PC-3 (cell line): ENCODE measurements around the gene AUTS2. TPM values are rescaled to one million over a fixed set of nuclear protein-coding genes. Genes with fewer than 3 reads are reported as not detected.

Experiments
- ATAC-seq: fragments of 200-7000 bp; cut with Tn5 transposase; 2 replicates; pipeline ENCODE4 v1.9.1; 2020; ENCODE audit warnings: mild to moderate bottlenecking, moderate library complexity
- BruUV-seq: library from RNA; stranded (reverse); fragments of 400-500 nt; replicated peaks from 2 replicates; lab custom pipeline; 2021; lab: Mats Ljungman, UMichigan
- CTCF ChIA-PET: fragments of 300-600 bp; sonication (Branson Sonifier 250); formaldehyde crosslinking; loops from one replicate; lab custom pipeline; 2022; ENCODE audit warnings: antibody characterized with exemption; lab: Charles Lee
- POLR2A ChIA-PET: fragments of 300-600 bp; sonication (Branson Sonifier 250); formaldehyde crosslinking; loops from one replicate; lab custom pipeline; 2022; ENCODE audit warnings: antibody characterized with exemption; ENCODE audit not compliant: unreplicated experiment; lab: Charles Lee
- DNase-seq: peaks from one replicate; pipeline ENCODE4 v3.0.0-alpha.2; 2015
- H2AFZ ChIP-seq: fragments of 300-600 bp; sonication (generic); 2 replicates; pipeline ENCODE4 v1.6.0; 2016; ENCODE audit warnings: antibody characterized with exemption, low read length
- H3F3A ChIP-seq: fragments of 300-600 bp; sonication (generic); one replicate; pipeline ENCODE4 v1.6.0; 2017; ENCODE audit warnings: antibody characterized with exemption, low read length, control low read depth, mild to moderate bottlenecking; ENCODE audit not compliant: unreplicated experiment
- H3K27ac ChIP-seq: fragments of 300-600 bp; sonication (generic); 2 replicates; pipeline ENCODE4 v1.5.1; 2016; ENCODE audit warnings: mild to moderate bottlenecking, low read length
- H3K27me3 ChIP-seq: fragments of 300-600 bp; sonication (generic); 2 replicates; pipeline ENCODE4 v1.6.1; 2016; ENCODE audit warnings: low read length, mixed read lengths
- H3K36me3 ChIP-seq: fragments of 300-600 bp; sonication (generic); 2 replicates; pipeline ENCODE4 v1.6.1; 2016; ENCODE audit warnings: low read depth, mixed run types, low read length, mixed read lengths
- H3K4me1 ChIP-seq: fragments of 300-600 bp; sonication (generic); 2 replicates; pipeline ENCODE4 v1.5.1; 2016; ENCODE audit warnings: low read length; ENCODE audit not compliant: insufficient read depth
- H3K4me2 ChIP-seq: fragments of 300-600 bp; sonication (generic); 2 replicates; pipeline ENCODE4 v1.6.0; 2016; ENCODE audit warnings: low read length
- H3K4me3 ChIP-seq: fragments of 300-600 bp; sonication (generic); 2 replicates; pipeline ENCODE4 v1.5.1; 2016; ENCODE audit warnings: mild to moderate bottlenecking, low read length, mixed read lengths
- H3K79me2 ChIP-seq: fragments of 300-600 bp; sonication (generic); 2 replicates; pipeline ENCODE4 v1.6.1; 2017; ENCODE audit warnings: low read length, mixed read lengths
- H3K9ac ChIP-seq: fragments of 300-600 bp; sonication (generic); 2 replicates; pipeline ENCODE4 v1.6.0; 2016; ENCODE audit warnings: mild to moderate bottlenecking, low read length
- H3K9me2 ChIP-seq: fragments of 300-600 bp; sonication (generic); replicated peaks from 2 replicates; pipeline ENCODE4 v1.6.1; 2016; ENCODE audit warnings: mixed run types, low read length, mixed read lengths
- H3K9me3 ChIP-seq: fragments of 300-600 bp; sonication (generic); 2 replicates; pipeline ENCODE4 v1.6.1; 2016; ENCODE audit warnings: low read length, mixed read lengths
- H4K20me1 ChIP-seq: fragments of 300-600 bp; sonication (generic); 2 replicates; pipeline ENCODE4 v1.6.1; 2016; ENCODE audit warnings: low read length, mixed read lengths
- CTCF ChIP-seq: fragments of 300-600 bp; sonication (generic); conservative IDR thresholded peaks from 2 replicates; pipeline ENCODE4 v1.5.1; 2017; ENCODE audit warnings: antibody characterized with exemption, low read depth, mild to moderate bottlenecking, low read length
- EZH2 ChIP-seq: fragments of 300-600 bp; sonication (generic); IDR thresholded peaks from one replicate; pipeline ENCODE4 v1.6.1; 2017; ENCODE audit warnings: antibody characterized with exemption, mild to moderate bottlenecking, low read length; ENCODE audit not compliant: unreplicated experiment
- EZH2phosphoT487 ChIP-seq: fragments of 300-600 bp; sonication (generic); IDR thresholded peaks from 2 replicates; pipeline ENCODE4 v1.6.1; 2018; ENCODE audit warnings: mild to moderate bottlenecking, antibody characterized with exemption, low read length, borderline replicate concordance
- intact Hi-C: fragments of 100-400 bp; cut with micrococcal nuclease; formaldehyde crosslinking; loops from 2 replicates; pipeline ENCODE4 v1.9.0; 2023
- total RNA-seq: library from RNA; depleted of rRNA; stranded (reverse); fragments of >200 nt; gene quantifications from 2 replicates; pipeline ENCODE4 v1.2.3, GENCODE V29; 2014

Gene AUTS2
- total RNA-seq, 1 experiment from 2014 or later, result not detected

GRCh38 chr7:69747144-69747543 is 148.9 kb downstream of the AUTS2 start:
- no peak overlapping the region for H3K4me3 ChIP-seq
- no peaks in the 10 kb centered on the region for H3K79me2 ChIP-seq
- H3F3A ChIP-seq, result no peaks in the 10 kb centered on the region
- POLR2A ChIA-PET, result no interaction called here
- no peaks in the 10 kb centered on the region for H3K9me3 ChIP-seq
- intact Hi-C loops, result no loop called here
- H4K20me1 ChIP-seq, result no peaks in the 10 kb centered on the region
- no peak for DNase-seq
- H3K27me3 ChIP-seq, result no peaks in the 10 kb centered on the region
- CTCF ChIA-PET, result no interaction called here
- no peak for ATAC-seq
- no peak overlapping the region for H3K9ac ChIP-seq
- H3K9me2 ChIP-seq, result no peaks in the 10 kb centered on the region
- BruUV-seq, result no TSS peak
- no peak for TF ChIP-seq EZH2phosphoT487
- no peak for TF ChIP-seq CTCF
- TF ChIP-seq EZH2, result no peak
- H2AFZ ChIP-seq, result no peak overlapping the region
- no peak overlapping the region for H3K4me2 ChIP-seq
- H3K27ac ChIP-seq, result no peak overlapping the region
- H3K36me3 ChIP-seq, result no peaks in the 10 kb centered on the region
- H3K4me1 ChIP-seq, result no peaks in the 10 kb centered on the region

GRCh38 chr7:69748530-69748929 is 150.3 kb downstream of the AUTS2 start:
- no peak overlapping the region for H3K27ac ChIP-seq
- no peaks in the 10 kb centered on the region for H4K20me1 ChIP-seq
- no peak overlapping the region for H3K4me2 ChIP-seq
- H3K4me3 ChIP-seq, result no peak overlapping the region
- TF ChIP-seq EZH2 (no peak), EZH2phosphoT487 (no peak), CTCF (no peak)
- DNase-seq (no peak), ATAC-seq (no peak)
- no peaks in the 10 kb centered on the region for H3K9me3 ChIP-seq
- no peak overlapping the region for H3K9ac ChIP-seq
- no peaks in the 10 kb centered on the region for H3K79me2 ChIP-seq
- H3F3A ChIP-seq, result no peaks in the 10 kb centered on the region
- H3K9me2 ChIP-seq, result no peaks in the 10 kb centered on the region
- no peaks in the 10 kb centered on the region for H3K36me3 ChIP-seq
- intact Hi-C loops, result no loop called here
- no peak overlapping the region for H2AFZ ChIP-seq
- CTCF ChIA-PET, result no interaction called here
- BruUV-seq, result no TSS peak
- no peaks in the 10 kb centered on the region for H3K27me3 ChIP-seq
- no peaks in the 10 kb centered on the region for H3K4me1 ChIP-seq
- POLR2A ChIA-PET, result no interaction called here

GRCh38 chr7:69749372-69749979 is 151.2 kb downstream of the AUTS2 start:
- DNase-seq (no peak), ATAC-seq (no peak)
- Histone ChIP-seq H3K4me1 (no peaks in the 10 kb centered on the region), H3K79me2 (no peaks in the 10 kb centered on the region), H4K20me1 (no peaks in the 10 kb centered on the region), H3K36me3 (no peaks in the 10 kb centered on the region), H3K27ac (no peak overlapping the region), H3K9ac (no peak overlapping the region), H3K4me2 (no peak overlapping the region), H2AFZ (no peak overlapping the region), H3F3A (no peaks in the 10 kb centered on the region), H3K4me3 (no peak overlapping the region), H3K27me3 (no peaks in the 10 kb centered on the region), H3K9me3 (no peaks in the 10 kb centered on the region), H3K9me2 (no peaks in the 10 kb centered on the region)
- ChIA-PET CTCF (no interaction called here), POLR2A (no interaction called here)
- intact Hi-C loops, result no loop called here
- no peak for TF ChIP-seq EZH2
- TF ChIP-seq CTCF, result no peak
- no peak for TF ChIP-seq EZH2phosphoT487
- BruUV-seq, result no TSS peak
